ENCODE data around the gene GATA2. TPM values are rescaled to one million over a fixed set of nuclear protein-coding genes. Genes with fewer than 3 reads are reported as not detected.

GATA2 gene
- total and polyA plus RNA-seq, 2 donors (not counting 1 experiment from before 2014, with no cell fraction given) = 0.27 TPM; not detected in 1

- Histone ChIP-seq H2AFZ (ENCODE audit: insufficient read depth, low read depth, low read length, poor library complexity, severe bottlenecking) (no peak overlapping the region), H3K79me2 (ENCODE audit: control insufficient read depth, insufficient read depth, low read length) (no peaks in the 10 kb centered on the region), H4K20me1 (ENCODE audit: control insufficient read depth, insufficient read depth, low read length, poor library complexity, severe bottlenecking) (no peaks in the 10 kb centered on the region), H3K4me1 (ENCODE audit: control insufficient read depth in 2 of 2, insufficient read depth in 2 of 2, low read length in 2 of 2) (no peaks in the 10 kb centered on the region), H3K27ac (ENCODE audit: low read length in 2 of 2) (no peak overlapping the region), H3K9me3 (ENCODE audit: control extremely low read depth in 1 of 3, control insufficient read depth in 2 of 3, insufficient read depth in 1 of 3, low read length in 2 of 3) (peaks cover 0 to 5% (median 0%) of the 10 kb centered on the region in 3 donors), H3K9ac (ENCODE audit: low read length) (no peak overlapping the region), H3K27me3 (replicated peaks in 1 of 4; ENCODE audit: control extremely low read depth in 1 of 4, control insufficient read depth in 3 of 4, insufficient read depth in 4 of 4, low read length in 3 of 4) (peaks cover 0 to 21% (median 6%) of the 10 kb centered on the region in 4 experiments), H3K4me2 (replicated peaks; ENCODE audit: low read depth, low read length, poor library complexity, severe bottlenecking) (no peak overlapping the region), H3K4me3 (ENCODE audit: control extremely low read depth in 1 of 5, extremely low read depth in 1 of 5, insufficient read depth in 1 of 5, low read depth in 2 of 5, low read length in 4 of 5) (no peak overlapping the region), H3K36me3 (replicated peaks in 1 of 2; ENCODE audit: control extremely low read depth in 1 of 2, control insufficient read depth in 1 of 2, extremely low read depth in 1 of 2, insufficient read depth in 2 of 2, low read length in 1 of 2) (no peaks in the 10 kb centered on the region)
- H3K9me3 Mint-ChIP-seq (ENCODE audit: insufficient read depth) = no peaks in the 10 kb centered on the region
- H3K4me3 Mint-ChIP-seq = no peak overlapping the region
- POLR2A ChIA-PET = no interaction called here
- WGBS (ENCODE audit: insufficient coverage) = 87% methylated on average over 2 of the region's 3 CpGs
- DNase-seq (no peak), ATAC-seq (ENCODE audit: low read depth) (no peak)
- intact Hi-C loops (cut with micrococcal nuclease) = no loop called here
- H3K4me1 Mint-ChIP-seq = peaks cover 11% of the 10 kb centered on the region
- CTCF ChIA-PET = no interaction called here
- H3K27ac Mint-ChIP-seq = no peak overlapping the region
- no peak for TF ChIP-seq EZH2 (IDR thresholded peaks at IDR 0.05; ENCODE audit: borderline replicate concordance, insufficient read depth, low read depth, low read length, poor library complexity, severe bottlenecking)
- TF ChIP-seq, protein P1, sequence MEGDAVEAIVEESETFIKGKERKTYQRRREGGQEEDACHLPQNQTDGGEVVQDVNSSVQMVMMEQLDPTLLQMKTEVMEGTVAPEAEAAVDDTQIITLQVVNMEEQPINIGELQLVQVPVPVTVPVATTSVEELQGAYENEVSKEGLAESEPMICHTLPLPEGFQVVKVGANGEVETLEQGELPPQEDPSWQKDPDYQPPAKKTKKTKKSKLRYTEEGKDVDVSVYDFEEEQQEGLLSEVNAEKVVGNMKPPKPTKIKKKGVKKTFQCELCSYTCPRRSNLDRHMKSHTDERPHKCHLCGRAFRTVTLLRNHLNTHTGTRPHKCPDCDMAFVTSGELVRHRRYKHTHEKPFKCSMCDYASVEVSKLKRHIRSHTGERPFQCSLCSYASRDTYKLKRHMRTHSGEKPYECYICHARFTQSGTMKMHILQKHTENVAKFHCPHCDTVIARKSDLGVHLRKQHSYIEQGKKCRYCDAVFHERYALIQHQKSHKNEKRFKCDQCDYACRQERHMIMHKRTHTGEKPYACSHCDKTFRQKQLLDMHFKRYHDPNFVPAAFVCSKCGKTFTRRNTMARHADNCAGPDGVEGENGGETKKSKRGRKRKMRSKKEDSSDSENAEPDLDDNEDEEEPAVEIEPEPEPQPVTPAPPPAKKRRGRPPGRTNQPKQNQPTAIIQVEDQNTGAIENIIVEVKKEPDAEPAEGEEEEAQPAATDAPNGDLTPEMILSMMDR (IDR thresholded peaks at IDR 0.05) = no peak
- peaks cover 43% of the 10 kb centered on the region for H3K27me3 Mint-ChIP-seq
Measured at GRCh38 chr3:128436214-128436613, 56.8 kb downstream of the GATA2 start.

DNA sequence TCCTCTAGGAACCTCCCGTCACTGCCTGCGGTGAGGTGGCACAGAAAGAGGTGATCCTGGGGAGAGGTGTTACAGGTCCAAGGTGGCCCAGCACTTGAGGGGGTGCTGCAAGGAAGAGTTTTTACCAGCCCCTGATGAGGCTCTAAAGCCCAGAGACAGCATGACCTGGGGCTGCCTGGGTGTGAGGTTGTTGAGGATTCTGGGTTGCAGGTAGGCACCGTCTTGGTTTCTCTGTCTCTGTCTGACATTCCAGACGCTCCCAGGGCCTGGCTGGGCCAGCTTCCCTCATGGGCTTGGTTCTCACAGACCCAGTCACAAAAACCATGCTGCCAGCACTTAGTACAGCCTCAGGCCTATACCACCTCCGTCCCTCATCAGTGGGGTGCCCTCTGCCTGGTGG is 57.4 kb downstream of the GATA2 start:
- H3K27ac Mint-ChIP-seq = no peak overlapping the region
- DNase-seq (no peak), ATAC-seq (ENCODE audit: low read depth) (no peak)
- no peaks in the 10 kb centered on the region for H3K9me3 Mint-ChIP-seq (ENCODE audit: insufficient read depth)
- Histone ChIP-seq H3K27me3 (replicated peaks in 1 of 4; ENCODE audit: control extremely low read depth in 1 of 4, control insufficient read depth in 3 of 4, insufficient read depth in 4 of 4, low read length in 3 of 4) (peaks cover 0 to 26% (median 6%) of the 10 kb centered on the region in 4 experiments), H3K4me1 (ENCODE audit: control insufficient read depth in 2 of 2, insufficient read depth in 2 of 2, low read length in 2 of 2) (no peaks in the 10 kb centered on the region), H3K36me3 (replicated peaks in 1 of 2; ENCODE audit: control extremely low read depth in 1 of 2, control insufficient read depth in 1 of 2, extremely low read depth in 1 of 2, insufficient read depth in 2 of 2, low read length in 1 of 2) (no peaks in the 10 kb centered on the region), H2AFZ (ENCODE audit: insufficient read depth, low read depth, low read length, poor library complexity, severe bottlenecking) (no peak overlapping the region), H3K4me3 (ENCODE audit: control extremely low read depth in 1 of 5, extremely low read depth in 1 of 5, insufficient read depth in 1 of 5, low read depth in 2 of 5, low read length in 4 of 5) (no peak overlapping the region), H3K27ac (ENCODE audit: low read length in 2 of 2) (no peak overlapping the region), H3K9ac (ENCODE audit: low read length) (no peak overlapping the region), H4K20me1 (ENCODE audit: control insufficient read depth, insufficient read depth, low read length, poor library complexity, severe bottlenecking) (no peaks in the 10 kb centered on the region), H3K79me2 (ENCODE audit: control insufficient read depth, insufficient read depth, low read length) (no peaks in the 10 kb centered on the region), H3K9me3 (ENCODE audit: control extremely low read depth in 1 of 3, control insufficient read depth in 2 of 3, insufficient read depth in 1 of 3, low read length in 2 of 3) (peaks cover 0 to 5% (median 0%) of the 10 kb centered on the region in 3 donors), H3K4me2 (replicated peaks; ENCODE audit: low read depth, low read length, poor library complexity, severe bottlenecking) (no peak overlapping the region)
- ChIA-PET POLR2A (no interaction called here), CTCF (no interaction called here)
- H3K4me1 Mint-ChIP-seq = peaks cover 11% of the 10 kb centered on the region
- 88% methylated on average over 5 of the region's 5 CpGs for WGBS (ENCODE audit: insufficient coverage)
- peaks cover 48% of the 10 kb centered on the region for H3K27me3 Mint-ChIP-seq
- TF ChIP-seq EZH2 (IDR thresholded peaks at IDR 0.05; ENCODE audit: borderline replicate concordance, insufficient read depth, low read depth, low read length, poor library complexity, severe bottlenecking) = no peak
- TF ChIP-seq, protein P1 (IDR thresholded peaks at IDR 0.05) = no peak
- H3K4me3 Mint-ChIP-seq = no peak overlapping the region
- intact Hi-C loops (cut with micrococcal nuclease) = no loop called here

Measured in B cell (primary cell).